HEK293 (cell line): ENCODE measurements around the gene ASIC3.

ENCODE experiments used
- AEBP2 ChIP-seq: fragments of 450-650 bp; formaldehyde crosslinking; IDR thresholded peaks from 2 replicates; pipeline ENCODE4 v1.5.1; 2016; ENCODE audit warnings: missing biosample characterization, missing genetic modification characterization, borderline replicate concordance
- CTCF ChIP-seq: fragments of 450-650 bp; formaldehyde crosslinking; IDR thresholded peaks from 2 replicates; pipeline ENCODE4 v1.5.1; 2016; ENCODE audit warnings: missing biosample characterization, missing genetic modification characterization
- PATZ1 ChIP-seq: fragments of 450-650 bp; formaldehyde crosslinking; IDR thresholded peaks from 2 replicates; pipeline ENCODE4 v1.5.1; 2016; ENCODE audit warnings: missing biosample characterization, missing genetic modification characterization
- REST ChIP-seq: fragments of 450-650 bp; formaldehyde crosslinking; IDR thresholded peaks from 2 replicates; pipeline ENCODE4 v1.5.1; 2016; ENCODE audit warnings: missing biosample characterization, missing genetic modification characterization
- ZNF121 ChIP-seq: fragments of 450-650 bp; formaldehyde crosslinking; IDR thresholded peaks from 2 replicates; pipeline ENCODE4 v1.5.1; 2016; ENCODE audit warnings: missing biosample characterization, missing genetic modification characterization
- ZNF140 ChIP-seq: fragments of 450-650 bp; formaldehyde crosslinking; IDR thresholded peaks from 2 replicates; pipeline ENCODE4 v1.5.1; 2016; ENCODE audit warnings: missing biosample characterization, missing genetic modification characterization
- ZNF324 ChIP-seq: fragments of 450-650 bp; formaldehyde crosslinking; IDR thresholded peaks from 2 replicates; pipeline ENCODE4 v1.5.1; 2016; ENCODE audit warnings: missing biosample characterization, missing genetic modification characterization
- ZNF501 ChIP-seq: fragments of 450-650 bp; formaldehyde crosslinking; IDR thresholded peaks from 2 replicates; pipeline ENCODE4 v1.5.1; 2016; ENCODE audit warnings: missing biosample characterization, missing genetic modification characterization
- ZNF600 ChIP-seq: fragments of 450-650 bp; formaldehyde crosslinking; IDR thresholded peaks from 2 replicates; pipeline ENCODE4 v1.5.1; 2016; ENCODE audit warnings: missing biosample characterization, missing genetic modification characterization

GRCh38 chr7:151095123-151095797, 46.9 kb downstream of the ASIC3 start:
- TF ChIP-seq ZNF501 (tag by site-specific recombination) (no peak), CTCF (tag by site-specific recombination) (no peak), ZNF600 (tag by site-specific recombination) (no peak), PATZ1 (tag by site-specific recombination) (no peak), AEBP2 (tag by site-specific recombination) (no peak), REST (tag by site-specific recombination) (no peak), ZNF121 (tag by site-specific recombination) (no peak), ZNF324 (tag by site-specific recombination) (no peak), ZNF140 (no peak)
